NOMO-1 (cell line): ENCODE measurements around the gene HPS1.
"Not testable (repeated sequence)": the region's sequence is repeated elsewhere in the genome, so short reads cannot be mapped to it uniquely, and the experiment has no call there.

Experiments
- DNase-seq, 2 experiments: peaks; one replicate each; lab custom pipeline; 2025; ENCODE audit not compliant: unreplicated experiment in 2 of 2; lab: John Stamatoyannopoulos, UW

Gene HPS1

DNA sequence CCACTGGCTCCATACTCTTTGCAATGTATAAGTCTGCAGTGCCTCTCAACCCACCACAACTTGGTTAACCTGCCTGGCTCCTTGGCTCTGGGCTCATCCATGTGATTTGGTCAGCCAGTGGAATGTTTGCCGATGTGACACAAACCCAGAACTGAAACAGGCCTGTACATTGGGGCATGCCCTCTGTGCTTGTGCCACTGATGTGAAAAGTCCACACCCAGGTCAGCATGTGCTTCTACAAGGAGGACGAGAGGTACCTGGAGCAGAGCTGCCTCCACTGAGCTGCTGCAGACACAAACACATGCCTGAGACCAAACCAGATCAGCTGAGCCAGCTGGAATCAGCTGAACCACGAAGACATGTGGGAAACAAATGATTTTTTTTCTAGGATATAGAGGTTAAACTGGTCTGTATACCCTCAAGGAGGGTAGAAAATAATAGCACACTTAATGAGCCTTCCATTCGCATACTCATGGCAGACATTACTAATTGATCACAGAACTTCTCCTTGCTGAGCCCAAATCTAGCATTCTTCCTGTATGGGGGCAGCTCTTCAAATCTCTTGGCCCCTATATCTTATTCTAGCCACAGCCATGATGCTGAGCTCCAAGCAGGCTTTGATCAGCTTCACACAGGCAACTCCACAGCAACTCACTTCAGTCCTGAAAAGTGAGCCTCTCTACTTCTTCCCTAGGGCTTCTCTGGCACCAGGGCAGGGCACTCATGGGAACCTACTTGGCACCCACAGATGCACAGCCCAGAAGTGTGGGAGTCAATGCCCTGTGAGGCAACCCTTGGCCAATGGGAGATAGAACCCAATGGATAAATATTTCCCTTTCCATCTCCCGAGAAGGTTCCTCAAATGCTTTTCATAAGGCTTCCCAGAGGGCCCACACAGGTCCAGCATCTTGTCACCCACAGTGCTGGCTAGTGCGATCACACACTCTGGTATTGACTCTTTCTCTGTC lies 50.4 kb downstream of the HPS1 start:
- no peak for DNase-seq

GRCh38 chr10:98394851-98395440 lies 51.8 kb downstream of the HPS1 start:
- no peak for DNase-seq

DNA sequence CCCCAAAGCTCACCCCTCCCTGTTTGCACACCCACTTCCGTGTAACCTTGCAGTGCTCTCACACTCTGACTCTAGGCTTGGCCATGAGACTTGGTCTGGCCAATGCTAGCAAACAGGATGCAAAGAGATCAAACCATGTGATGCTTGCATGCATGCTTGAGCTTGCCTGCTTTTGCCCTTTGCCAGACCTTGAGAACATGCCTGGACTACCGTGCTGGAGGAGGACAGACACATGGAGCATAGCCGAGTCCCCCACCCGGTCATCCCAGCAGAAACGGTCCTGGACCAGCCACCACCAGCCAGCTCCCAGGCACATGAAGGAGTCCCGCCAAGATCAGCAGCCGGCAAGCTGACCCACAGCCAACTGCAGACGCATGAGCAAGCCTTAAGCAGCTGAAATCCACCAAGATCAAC lies 55.1 kb downstream of the HPS1 start:
- DNase-seq: peak in 1 of 2 experiments; percentile 22

- DNase-seq: peak; percentile 35 to 70
Measured at GRCh38 chr10:98391065-98391464, 55.7 kb downstream of the HPS1 start.

DNA sequence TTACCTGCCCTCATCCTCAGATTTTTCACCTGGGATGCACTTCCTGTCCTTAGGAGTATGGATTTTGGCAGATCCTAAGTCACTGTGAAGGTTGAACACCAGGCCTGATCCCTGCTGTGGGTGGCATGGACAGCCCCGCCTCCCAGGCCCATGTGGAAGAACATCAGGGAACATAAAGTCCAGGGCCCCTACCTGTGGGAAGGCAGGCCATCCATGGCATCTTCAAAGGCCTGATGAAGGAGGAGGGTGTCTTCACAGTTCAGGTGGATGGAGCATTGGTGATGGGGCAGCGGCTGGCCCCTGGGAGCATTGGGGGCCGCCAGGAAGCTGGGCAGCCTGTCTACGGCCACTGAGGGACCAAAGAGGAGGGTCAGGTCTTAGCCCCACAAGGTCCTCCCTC lies 56.3 kb downstream of the HPS1 start:
- no peak for DNase-seq

GRCh38 chr10:98389398-98389797 lies 57.3 kb downstream of the HPS1 start:
- DNase-seq: no peak

GRCh38 chr10:98388101-98388655 lies 58.6 kb downstream of the HPS1 start:
- DNase-seq: no peak

- peak in 1 of 2 experiments; percentile 5 for DNase-seq
Measured at GRCh38 chr10:98384531-98385133, 62.1 kb downstream of the HPS1 start.

DNA sequence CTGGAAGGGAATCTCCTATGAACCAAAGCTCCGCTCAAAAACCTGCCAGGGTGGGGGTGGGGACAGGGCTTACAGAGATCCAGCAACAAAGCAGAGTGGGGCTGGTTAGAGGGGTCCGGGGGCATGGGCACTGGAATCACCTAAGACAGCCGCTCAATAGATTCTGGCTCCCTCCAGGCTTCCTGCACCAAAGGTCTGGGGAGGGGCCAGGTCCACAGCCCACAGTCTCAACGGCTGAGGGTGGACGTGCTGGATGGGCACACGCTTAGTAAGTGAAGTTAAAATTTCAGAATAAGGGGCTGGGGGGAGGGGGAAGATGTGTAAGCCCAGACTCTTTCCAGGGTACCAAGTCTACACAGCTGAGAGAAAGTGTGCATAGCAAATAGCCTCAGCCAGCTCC lies 62.9 kb downstream of the HPS1 start:
- no peak for DNase-seq

GRCh38 chr10:98383134-98383667 lies 63.5 kb downstream of the HPS1 start:
- DNase-seq: not testable (repeated sequence)

DNA sequence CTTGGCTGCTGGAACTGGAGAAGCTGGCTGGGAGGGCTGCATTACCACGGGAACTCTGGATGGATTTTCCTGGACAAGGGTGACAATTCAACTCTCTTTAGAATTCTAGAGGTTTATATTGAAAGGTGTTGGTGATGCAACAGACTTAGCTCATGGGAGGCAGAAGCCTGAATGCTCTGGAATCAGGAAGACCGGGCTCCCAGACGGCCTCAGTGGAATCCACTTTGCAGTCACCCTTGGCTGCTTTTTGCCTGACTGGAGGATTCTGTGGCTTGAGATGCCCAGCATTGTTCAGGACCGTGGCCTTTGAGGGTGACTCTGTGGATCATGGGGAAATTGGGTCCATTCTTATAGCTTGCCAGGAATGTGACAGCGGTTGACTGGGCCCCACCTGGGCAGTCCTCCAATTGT lies 64.0 kb downstream of the HPS1 start:
- DNase-seq: no peak

DNA sequence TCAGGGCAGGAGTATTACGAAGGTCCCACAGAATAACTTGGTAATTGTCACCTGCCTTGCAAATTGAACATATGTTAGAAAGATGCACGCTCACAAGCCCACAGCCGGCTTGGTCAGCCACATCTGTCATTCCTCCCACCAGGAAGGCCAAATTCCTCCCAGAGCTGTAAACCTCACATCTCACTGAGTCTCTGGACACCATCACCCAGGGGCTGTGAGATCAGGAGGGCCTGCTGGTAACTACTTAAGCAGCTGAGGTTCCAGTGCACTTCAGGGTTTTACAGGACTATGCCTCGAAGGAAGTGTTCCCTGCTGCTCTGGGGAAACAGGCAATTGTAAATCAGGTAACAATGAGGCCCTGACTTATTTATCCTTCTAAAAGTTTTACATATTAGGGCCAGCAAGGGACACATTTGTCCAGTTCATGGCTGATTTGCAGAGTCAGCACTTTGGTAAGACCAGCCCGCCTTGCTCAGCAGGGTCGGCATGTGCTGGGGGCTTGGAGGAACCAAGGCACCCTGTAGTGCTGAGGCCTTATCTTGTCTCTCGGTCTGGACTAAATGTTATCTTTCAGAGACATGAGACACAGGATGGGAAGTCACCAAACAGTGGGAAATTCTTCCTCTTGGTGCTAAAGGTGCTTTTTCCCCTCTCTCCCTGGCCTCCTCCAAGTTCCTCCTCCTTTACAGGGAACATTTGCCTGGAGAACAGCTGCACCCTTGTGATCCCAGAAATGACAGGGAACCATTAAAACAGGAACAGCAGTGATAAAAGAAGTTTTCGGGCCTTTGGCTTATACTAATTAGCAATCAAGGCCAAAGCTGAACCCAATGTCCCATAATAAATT lies 66.0 kb downstream of the HPS1 start:
- no peak for DNase-seq

- DNase-seq: no peak
Measured at GRCh38 chr10:98378722-98379121, 68.0 kb downstream of the HPS1 start.

DNA sequence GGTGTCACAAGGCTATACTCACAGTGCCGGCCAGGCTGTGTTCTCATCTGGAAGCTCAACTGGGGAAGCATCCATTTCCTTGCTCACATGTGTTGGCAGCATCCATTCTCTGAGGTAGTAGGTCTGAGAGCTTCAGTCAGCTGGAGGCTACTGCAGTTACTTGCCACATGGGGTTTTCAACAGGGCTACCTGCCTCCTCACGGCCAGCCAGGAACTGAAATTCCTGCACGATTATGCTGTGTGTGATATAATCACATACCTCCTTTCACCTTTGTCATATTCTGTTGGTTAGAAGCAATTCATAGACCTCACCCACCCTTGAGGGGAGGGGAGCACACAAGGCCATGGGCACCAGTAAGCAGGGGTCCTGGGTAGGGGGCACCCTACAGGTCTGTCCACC lies 69.2 kb downstream of the HPS1 start:
- DNase-seq: no peak

DNA sequence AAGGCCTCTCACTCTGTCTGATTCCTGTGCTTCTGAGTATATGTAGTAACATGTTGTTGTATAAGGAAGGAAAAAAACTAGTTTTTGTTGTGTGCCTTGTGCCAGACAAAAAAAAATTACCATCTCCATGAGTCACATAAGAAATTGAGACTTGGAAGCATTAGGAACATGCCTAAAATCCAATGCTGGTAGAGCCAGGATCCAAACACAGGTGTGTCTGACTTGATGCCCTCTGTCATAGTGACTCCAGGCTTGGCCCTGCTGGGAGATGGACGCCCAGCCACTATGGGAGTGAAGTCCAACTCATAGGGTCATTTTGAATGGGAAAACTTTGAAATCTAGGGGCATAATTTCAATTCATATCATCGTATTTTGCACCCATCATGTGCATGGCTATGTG lies 69.7 kb downstream of the HPS1 start:
- DNase-seq: no peak

DNA sequence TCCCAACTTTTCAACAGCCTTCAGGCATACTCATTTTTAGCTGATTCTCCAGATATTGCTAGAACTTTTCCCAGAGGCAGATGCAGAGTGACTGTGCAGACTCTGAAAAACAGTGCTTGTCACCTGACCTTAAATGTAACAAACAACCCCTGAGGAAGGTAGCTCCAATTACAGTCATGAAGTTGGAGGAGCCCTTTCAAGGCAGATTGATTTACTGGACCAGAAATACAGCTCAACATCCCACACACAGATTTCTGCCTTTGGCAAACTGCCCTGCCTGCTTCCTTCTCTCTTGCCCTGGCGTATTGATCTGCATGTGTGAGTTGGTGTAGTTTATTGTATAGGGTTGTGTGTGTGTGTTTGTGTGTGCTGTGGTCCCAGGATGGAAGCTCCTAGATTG lies 70.2 kb downstream of the HPS1 start:
- no peak for DNase-seq

- DNase-seq: no peak
Measured at GRCh38 chr10:98374217-98374985, 72.3 kb downstream of the HPS1 start.

DNA sequence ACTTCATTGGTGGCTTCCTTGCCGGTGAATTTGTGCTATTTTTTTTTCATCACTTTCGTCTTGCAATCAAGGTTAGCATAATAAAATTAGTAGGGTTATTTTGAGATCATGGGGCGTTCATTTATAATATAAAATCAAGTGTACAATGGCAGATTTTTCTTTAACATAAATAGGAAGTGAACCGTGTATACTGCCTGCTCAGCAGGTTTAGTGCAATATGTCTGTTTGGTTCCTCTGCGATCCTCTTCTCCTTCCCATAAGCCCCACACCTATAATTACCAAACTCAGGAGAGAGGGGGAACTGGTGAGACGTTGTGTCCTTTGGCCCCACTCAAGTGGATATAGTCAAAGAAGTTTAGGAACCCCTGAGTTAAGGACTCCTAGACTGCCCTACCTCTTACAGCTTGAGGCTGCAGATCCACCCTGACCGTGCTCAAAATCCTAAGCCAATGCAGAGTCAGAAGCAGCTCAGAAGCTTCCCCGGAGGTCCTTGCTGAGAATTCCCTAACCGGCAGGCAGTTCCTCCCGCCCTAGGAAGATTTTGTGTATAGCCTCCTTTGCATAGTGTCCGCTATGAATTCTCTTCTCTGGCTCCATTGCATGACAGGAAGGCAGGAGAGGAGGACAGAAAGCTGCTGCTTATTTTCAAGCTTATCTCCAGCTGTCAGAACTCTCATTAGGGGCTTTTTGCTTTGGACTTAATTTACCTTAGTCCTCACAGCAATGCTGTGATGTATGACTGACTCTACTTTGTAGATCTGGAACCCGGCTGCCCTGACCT lies 73.3 kb downstream of the HPS1 start:
- DNase-seq: no peak
